Brain microvascular endothelial cell (primary cell): ENCODE data around the gene MTFR1L.

Experiments used
- DNase-seq: peaks from one replicate; pipeline ENCODE4 v3.0.0-alpha.2; 2020
- H3K27ac ChIP-seq: fragments of 250-450 bp; sonication (Bioruptor Pico); 2 replicates; pipeline ENCODE4 v1.5.1; 2020; ENCODE audit warnings: mild to moderate bottlenecking, moderate library complexity
- H3K27me3 ChIP-seq: fragments of 250-450 bp; sonication (Bioruptor Pico); replicated peaks from 2 replicates; pipeline ENCODE4 v1.5.1; 2020; ENCODE audit warnings: mild to moderate bottlenecking
- H3K36me3 ChIP-seq: fragments of 250-450 bp; sonication (Bioruptor Pico); replicated peaks from 2 replicates; pipeline ENCODE4 v1.5.1; 2020; ENCODE audit warnings: mild to moderate bottlenecking
- H3K4me3 ChIP-seq: 2 replicates; pipeline ENCODE4 v1.5.1; 2011; ENCODE audit warnings: low read depth, mild to moderate bottlenecking, control low read depth, low read length, moderate library complexity
- in situ Hi-C: cut with HindIII; loops from 2 replicates; pipeline ENCODE4 v1.10.0; 2017; ENCODE audit warnings: low sequenced_read_pairs, low pct_ligation_motif_present
- TF ChIP-seq, protein P1 (sequence below): IDR thresholded peaks from 2 replicates; pipeline ENCODE4 v1.5.1; 2011; ENCODE audit warnings: low read depth, mild to moderate bottlenecking, moderate library complexity, low read length, control low read depth, inconsistent platforms; ENCODE audit errors: missing control alignments

Gene MTFR1L

DNA sequence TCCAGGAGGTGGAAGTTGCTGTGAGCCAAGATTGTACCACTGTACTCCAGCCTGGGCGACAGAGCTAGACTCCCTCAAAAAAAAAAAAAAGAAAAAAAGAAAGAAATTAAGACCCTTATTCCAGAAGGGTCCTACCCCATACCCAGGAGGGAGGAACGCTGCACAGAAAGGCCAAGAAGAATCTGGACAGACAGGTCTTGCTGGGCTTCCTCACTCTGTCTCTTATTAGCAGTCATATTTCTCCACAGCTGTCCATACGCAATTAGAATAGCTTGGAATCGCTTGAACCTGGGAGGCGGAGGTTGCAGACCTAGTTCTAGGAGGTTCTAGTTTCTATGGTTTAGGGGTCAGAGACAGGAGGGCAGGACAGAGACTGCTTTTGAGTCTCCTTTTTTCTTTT is 58.9 kb downstream of the MTFR1L start:
- Histone ChIP-seq H3K27ac (no peak overlapping the region), H3K4me3 (no peak overlapping the region), H3K36me3 (no peaks in the 10 kb centered on the region), H3K27me3 (no peaks in the 10 kb centered on the region)
- TF ChIP-seq, protein P1, sequence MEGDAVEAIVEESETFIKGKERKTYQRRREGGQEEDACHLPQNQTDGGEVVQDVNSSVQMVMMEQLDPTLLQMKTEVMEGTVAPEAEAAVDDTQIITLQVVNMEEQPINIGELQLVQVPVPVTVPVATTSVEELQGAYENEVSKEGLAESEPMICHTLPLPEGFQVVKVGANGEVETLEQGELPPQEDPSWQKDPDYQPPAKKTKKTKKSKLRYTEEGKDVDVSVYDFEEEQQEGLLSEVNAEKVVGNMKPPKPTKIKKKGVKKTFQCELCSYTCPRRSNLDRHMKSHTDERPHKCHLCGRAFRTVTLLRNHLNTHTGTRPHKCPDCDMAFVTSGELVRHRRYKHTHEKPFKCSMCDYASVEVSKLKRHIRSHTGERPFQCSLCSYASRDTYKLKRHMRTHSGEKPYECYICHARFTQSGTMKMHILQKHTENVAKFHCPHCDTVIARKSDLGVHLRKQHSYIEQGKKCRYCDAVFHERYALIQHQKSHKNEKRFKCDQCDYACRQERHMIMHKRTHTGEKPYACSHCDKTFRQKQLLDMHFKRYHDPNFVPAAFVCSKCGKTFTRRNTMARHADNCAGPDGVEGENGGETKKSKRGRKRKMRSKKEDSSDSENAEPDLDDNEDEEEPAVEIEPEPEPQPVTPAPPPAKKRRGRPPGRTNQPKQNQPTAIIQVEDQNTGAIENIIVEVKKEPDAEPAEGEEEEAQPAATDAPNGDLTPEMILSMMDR: no peak
- in situ Hi-C loops: no loop called here
- no peak for DNase-seq

DNA sequence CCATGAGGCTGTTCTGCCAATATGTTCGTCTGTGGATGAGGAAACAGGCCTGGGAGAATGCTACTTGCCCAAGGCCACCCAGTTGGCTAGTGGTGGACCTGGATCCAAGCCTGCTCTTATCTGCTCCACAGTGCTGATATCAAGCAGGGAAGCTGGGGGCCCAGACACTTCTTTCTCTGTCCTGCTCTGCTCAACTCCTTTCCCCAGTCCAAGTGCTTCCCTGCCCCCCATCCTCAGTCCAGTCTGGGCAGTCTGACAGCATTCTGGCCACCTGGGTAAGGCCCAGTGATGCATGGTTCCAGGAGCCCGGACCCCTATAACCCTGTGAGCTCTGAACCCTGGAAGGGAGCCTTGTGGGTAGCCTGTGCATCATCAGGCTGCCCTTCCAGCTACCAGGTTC is 59.9 kb downstream of the MTFR1L start:
- no peaks in the 10 kb centered on the region for H3K27me3 ChIP-seq

DNA sequence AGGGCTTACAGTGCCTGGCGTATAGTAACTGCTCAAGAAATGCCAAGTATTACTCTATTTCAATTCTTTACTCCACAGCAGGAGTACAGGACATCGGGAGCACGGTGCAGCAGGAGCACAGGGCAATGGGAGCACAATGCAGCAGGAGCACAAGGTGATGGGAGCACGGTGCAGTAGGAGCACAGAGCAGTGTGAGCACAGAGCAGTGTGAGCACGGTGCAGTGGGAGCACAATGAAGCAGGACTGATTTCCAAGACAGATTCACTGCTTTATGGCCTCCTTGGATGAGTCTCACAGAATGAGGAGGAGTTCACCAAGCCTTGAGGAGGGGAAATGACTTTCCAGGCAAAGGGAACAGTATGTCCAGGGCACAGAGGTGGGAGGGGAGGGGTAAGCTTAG is 60.8 kb downstream of the MTFR1L start:
- in situ Hi-C loops: no loop called here
- H3K27me3 ChIP-seq: no peaks in the 10 kb centered on the region
- H3K4me3 ChIP-seq: no peak overlapping the region
- TF ChIP-seq, protein P1: no peak
- no peak for DNase-seq
- H3K27ac ChIP-seq: no peak overlapping the region
- no peaks in the 10 kb centered on the region for H3K36me3 ChIP-seq

More for the DNA sequence above, 59.9 kb downstream of the MTFR1L start:
- in situ Hi-C loops: no loop called here
- TF ChIP-seq, protein P1: no peak
- DNase-seq: no peak
- Histone ChIP-seq H3K27ac (no peak overlapping the region), H3K4me3 (no peak overlapping the region), H3K36me3 (no peaks in the 10 kb centered on the region)

- H3K27ac ChIP-seq: no peak overlapping the region
- in situ Hi-C loops: no loop called here
- no peaks in the 10 kb centered on the region for H3K36me3 ChIP-seq
- no peak for DNase-seq
- no peaks in the 10 kb centered on the region for H3K27me3 ChIP-seq
- no peak overlapping the region for H3K4me3 ChIP-seq
- TF ChIP-seq, protein P1: no peak
These were observed 61.5 kb downstream of the MTFR1L start for GRCh38 chr1:25881266-25881665.
